GM19372 (cell line): ENCODE data around the gene OR2A42.
"Not testable (repeated sequence)": the region's sequence is repeated elsewhere in the genome, so short reads cannot be mapped to it uniquely, and the experiment has no call there.

Experiments
- ATAC-seq: cut with Tn5 transposase; IDR thresholded peaks from one replicate; pipeline ENCODE4 v1.9.1; 2021; ENCODE audit warnings: mild to moderate bottlenecking, low read depth, moderate library complexity; ENCODE audit not compliant: unreplicated experiment

OR2A42 gene

DNA sequence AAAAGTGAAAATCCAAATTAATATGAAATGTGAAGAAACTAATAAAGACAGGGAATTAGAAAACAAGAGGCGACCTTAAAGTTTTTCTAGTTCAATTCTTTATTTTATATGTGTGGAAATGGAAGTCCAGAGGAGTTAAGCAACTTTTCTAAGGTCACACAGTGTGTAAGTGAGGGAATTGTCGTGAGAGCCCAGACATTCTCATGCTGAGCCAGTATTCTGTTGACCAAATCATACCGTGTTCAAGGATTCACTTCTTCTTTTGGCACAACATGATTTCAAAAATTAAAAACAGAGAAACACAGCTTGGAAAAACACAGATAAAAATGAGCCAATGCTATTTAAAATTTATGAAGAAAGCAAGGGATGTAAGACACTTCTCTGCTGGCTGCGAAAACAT is 12.5 kb downstream of the OR2A42 start:
- not testable (repeated sequence) for ATAC-seq

- not testable (repeated sequence) for ATAC-seq
Measured at GRCh38 chr7:144223675-144224074, 15.7 kb downstream of the OR2A42 start.

DNA sequence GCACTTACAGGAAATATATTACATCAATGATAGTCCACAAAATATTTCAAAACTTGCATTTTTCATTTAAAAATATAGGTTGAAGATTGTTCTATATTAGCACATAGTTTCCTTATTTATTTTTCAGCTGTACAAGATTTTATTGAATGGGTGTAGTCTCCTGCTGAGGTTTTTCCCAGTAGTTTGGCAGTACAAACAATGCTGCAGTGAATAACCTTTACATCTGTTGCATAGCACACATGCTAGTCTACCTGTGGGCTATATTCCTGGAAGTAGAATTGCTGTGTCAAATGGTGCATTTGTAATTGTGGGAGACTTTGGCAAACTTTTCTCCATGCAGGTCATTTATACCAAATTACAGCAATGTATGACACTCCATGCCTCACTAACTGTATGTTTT is 18.9 kb downstream of the OR2A42 start:
- not testable (repeated sequence) for ATAC-seq

DNA sequence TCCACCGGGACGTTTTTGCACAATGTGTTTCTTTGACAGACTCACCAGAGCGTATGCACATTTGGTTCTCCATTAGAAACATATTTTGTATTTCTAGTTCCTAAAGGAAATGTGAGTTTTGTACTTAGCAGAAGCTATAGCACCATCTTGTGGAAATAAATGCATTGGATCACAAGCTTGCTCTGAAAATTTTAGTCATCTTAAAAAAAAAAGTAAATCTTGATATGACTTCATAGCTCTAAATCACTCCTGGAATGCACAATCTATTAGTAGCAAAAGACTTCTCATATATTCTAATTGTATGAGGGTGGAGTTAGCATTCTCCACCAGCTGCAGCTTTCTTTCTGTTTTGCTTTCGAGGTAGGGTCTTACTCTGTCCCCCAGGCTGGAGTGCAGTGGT is 20.3 kb downstream of the OR2A42 start:
- not testable (repeated sequence) for ATAC-seq

- not testable (repeated sequence) for ATAC-seq
Measured at GRCh38 chr7:144218581-144218980, 20.8 kb downstream of the OR2A42 start.

- ATAC-seq: not testable (repeated sequence)
Measured at GRCh38 chr7:144217200-144217599, 22.2 kb downstream of the OR2A42 start.

DNA sequence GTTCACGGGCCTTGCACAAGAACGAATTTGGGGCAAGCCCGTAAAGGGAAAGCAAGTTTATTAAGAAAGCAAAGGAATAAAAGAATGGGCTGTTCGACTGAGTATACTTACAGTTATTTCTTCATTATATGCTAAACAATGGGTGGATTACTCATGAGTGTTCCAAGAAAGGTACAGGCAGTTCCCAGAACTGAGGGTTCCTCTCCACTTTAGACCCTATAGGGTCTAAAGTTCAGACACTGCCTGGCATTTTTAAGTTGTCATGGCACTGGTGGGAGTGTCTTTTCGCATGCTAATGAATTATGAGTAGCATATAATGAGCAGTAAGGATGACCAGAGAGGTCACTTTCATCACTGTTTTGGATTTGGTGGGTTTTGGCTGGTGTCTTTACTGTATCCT is 34.1 kb downstream of the OR2A42 start:
- ATAC-seq: not testable (repeated sequence)

- ATAC-seq: not testable (repeated sequence)
Measured at GRCh38 chr7:144203086-144203485, 36.3 kb downstream of the OR2A42 start.

GRCh38 chr7:144201978-144202377 is 37.4 kb downstream of the OR2A42 start:
- ATAC-seq: peak; percentile 24

GRCh38 chr7:144198934-144199333 is 40.5 kb downstream of the OR2A42 start:
- ATAC-seq: not testable (repeated sequence)

GRCh38 chr7:144195212-144195872 is 44.1 kb downstream of the OR2A42 start, which contains the start of gene ARHGEF35:
ARHGEF35 (minus strand) TSS chr7:144195833; CDS start chr7:144188383, 7,450 bp downstream.
- peak; percentile 77 for ATAC-seq

- not testable (repeated sequence) for ATAC-seq
Measured at GRCh38 chr7:144194453-144194852, 45.0 kb downstream of the OR2A42 start.

DNA sequence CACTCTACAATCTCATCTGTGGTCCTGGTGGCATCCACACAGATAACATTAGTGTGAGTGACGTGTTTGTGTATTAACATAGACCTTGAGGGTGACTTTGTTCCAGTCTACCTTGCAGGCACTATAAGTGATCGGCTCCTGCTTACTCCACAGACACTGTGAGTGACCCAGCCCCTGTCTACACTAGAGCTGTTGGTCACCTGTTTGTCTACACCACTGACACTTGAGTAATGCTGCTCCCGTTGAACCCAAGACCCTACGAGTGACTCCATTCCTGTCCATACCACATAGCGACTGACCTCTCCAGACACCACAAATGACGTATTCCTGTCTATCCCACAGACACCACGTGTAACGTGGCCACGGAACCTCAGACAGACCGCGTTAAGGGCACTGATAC is 45.6 kb downstream of the OR2A42 start:
- ATAC-seq: not testable (repeated sequence)

DNA sequence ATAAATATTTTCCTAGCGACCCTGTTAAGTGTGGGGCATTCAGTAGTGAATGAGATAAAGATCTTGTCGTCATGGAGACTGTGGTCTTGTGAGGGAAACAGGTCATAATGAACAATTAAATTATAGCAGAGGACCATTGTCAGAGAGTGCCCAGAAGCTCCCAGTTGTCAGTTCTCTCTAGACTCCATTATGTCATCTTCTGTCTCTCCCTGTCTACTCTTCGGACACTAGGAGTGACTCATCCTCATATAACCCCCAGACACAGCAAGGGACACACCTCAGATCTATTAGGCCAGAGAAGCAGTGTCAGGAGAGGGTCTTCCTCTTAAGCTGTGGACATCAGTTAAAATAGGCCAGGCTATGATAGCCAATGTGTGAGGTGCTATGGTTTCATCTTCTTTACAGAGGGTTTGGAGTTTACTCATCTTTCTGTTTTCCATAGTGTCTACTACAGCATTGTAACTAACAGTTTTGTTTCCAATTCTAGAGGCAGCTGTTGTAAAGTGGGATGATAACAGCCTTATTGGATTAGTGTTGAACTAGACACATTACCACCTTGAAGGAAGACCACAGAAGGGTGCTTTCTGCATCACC is 50.7 kb downstream of the OR2A42 start:
- ATAC-seq: not testable (repeated sequence)

- not testable (repeated sequence) for ATAC-seq
Measured at GRCh38 chr7:144187848-144188247, 51.6 kb downstream of the OR2A42 start.

DNA sequence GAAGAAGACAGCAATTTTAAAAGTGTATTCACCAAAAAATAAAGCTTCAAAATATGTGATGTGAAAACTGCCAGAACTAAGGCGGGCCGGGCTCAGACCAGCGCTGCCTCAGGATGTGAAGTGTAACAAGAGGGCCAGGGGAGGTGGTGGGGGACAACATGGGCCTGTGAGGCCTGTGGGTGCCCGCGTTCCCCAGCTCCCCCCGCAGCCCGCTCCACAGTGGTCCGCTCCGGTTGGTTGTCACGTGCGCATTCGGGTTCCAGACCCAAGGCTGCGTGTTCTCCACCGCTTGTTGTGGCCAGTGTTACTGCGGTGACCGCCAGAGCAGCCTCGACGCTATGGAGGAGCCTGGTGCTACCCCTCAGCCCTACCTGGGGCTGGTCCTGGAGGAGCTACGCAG is 56.2 kb downstream of the OR2A42 start, which contains the start of gene CTAGE4:
CTAGE4 (plus strand) TSS at position 301 of the 400 bp plus-strand sequence; CDS start at position 339, 38 bp downstream.
- ATAC-seq: not testable (repeated sequence)

- ATAC-seq: not testable (repeated sequence)
Measured at GRCh38 chr7:144179165-144179479, 60.3 kb downstream of the OR2A42 start.

- peak; percentile 96 for ATAC-seq
Measured at GRCh38 chr7:144178380-144179164, 60.8 kb downstream of the OR2A42 start.
